ENCODE measurements around the gene GNAT3. TPM values are rescaled to one million over a fixed set of nuclear protein-coding genes. Genes with fewer than 3 reads are reported as not detected.

The GNAT3 gene
- total RNA-seq, 1 donor from 2014 or later = not detected

GRCh38 chr7:80439894-80440821, 71.7 kb downstream of the GNAT3 start:
- Histone ChIP-seq H3K36me3 (ENCODE audit: control insufficient read depth, insufficient read depth, low read length) (no peaks in the 10 kb centered on the region), H3K4me3 (ENCODE audit: low read depth, low read length) (no peak overlapping the region), H3K27me3 (ENCODE audit: control insufficient read depth, insufficient read depth, low read length) (no peaks in the 10 kb centered on the region)
- TF ChIP-seq, protein P1, sequence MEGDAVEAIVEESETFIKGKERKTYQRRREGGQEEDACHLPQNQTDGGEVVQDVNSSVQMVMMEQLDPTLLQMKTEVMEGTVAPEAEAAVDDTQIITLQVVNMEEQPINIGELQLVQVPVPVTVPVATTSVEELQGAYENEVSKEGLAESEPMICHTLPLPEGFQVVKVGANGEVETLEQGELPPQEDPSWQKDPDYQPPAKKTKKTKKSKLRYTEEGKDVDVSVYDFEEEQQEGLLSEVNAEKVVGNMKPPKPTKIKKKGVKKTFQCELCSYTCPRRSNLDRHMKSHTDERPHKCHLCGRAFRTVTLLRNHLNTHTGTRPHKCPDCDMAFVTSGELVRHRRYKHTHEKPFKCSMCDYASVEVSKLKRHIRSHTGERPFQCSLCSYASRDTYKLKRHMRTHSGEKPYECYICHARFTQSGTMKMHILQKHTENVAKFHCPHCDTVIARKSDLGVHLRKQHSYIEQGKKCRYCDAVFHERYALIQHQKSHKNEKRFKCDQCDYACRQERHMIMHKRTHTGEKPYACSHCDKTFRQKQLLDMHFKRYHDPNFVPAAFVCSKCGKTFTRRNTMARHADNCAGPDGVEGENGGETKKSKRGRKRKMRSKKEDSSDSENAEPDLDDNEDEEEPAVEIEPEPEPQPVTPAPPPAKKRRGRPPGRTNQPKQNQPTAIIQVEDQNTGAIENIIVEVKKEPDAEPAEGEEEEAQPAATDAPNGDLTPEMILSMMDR (IDR thresholded peaks at IDR 0.05; ENCODE audit: insufficient read depth, low read length, poor library complexity, severe bottlenecking) = no peak
- no peak for DNase-seq (ENCODE audit: low read depth)

DNA sequence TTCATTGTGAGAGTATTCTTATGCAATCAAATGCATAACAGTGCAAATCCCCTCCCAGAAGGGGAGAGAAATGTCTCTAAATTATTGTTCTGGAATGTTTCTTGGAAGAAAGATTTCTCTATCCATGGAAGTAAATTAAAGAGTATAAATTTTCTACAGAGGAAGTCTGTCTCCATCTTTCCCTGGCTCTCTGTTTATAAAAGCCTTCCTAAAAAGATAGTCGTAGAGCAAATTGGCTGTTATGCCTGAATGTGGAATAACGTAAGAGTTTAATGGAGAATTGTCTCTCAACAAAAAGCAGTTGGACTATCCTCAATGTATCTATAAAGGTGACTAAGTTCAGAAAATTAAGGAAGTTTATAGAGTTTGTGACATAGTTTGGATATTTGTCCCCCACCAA, 76.3 kb downstream of the GNAT3 start:
- TF ChIP-seq, protein P1 (IDR thresholded peaks at IDR 0.05; ENCODE audit: insufficient read depth, low read length, poor library complexity, severe bottlenecking) = no peak

DNA sequence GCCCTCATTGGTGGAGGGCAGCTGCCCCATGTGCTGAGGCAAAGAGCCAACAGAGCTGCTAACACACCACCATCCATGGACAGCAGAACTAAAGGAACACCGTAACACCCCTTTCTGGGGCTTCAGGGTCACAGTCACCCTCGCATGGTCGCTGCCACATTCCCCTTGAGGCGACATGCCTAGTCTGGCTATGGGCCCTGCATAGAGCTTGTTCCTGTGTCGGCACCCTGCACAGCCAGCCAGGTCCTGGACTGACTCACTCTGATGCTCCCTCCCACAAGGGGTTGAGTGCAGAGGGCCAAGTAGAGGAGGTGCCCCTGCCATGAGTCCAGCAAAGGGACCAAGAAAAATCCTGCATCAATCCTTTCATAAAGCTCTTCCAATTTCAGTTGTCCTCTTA, 77.8 kb downstream of the GNAT3 start:
- TF ChIP-seq, protein P1 (IDR thresholded peaks at IDR 0.05; ENCODE audit: insufficient read depth, low read length, poor library complexity, severe bottlenecking) = no peak
- Histone ChIP-seq H3K4me3 (ENCODE audit: low read depth, low read length) (no peak overlapping the region), H3K27me3 (ENCODE audit: control insufficient read depth, insufficient read depth, low read length) (no peaks in the 10 kb centered on the region), H3K36me3 (ENCODE audit: control insufficient read depth, insufficient read depth, low read length) (no peaks in the 10 kb centered on the region)
- DNase-seq (ENCODE audit: low read depth) = no peak

More for the DNA sequence above, 76.3 kb downstream of the GNAT3 start:
- Histone ChIP-seq H3K27me3 (ENCODE audit: control insufficient read depth, insufficient read depth, low read length) (no peaks in the 10 kb centered on the region), H3K4me3 (ENCODE audit: low read depth, low read length) (no peak overlapping the region), H3K36me3 (ENCODE audit: control insufficient read depth, insufficient read depth, low read length) (no peaks in the 10 kb centered on the region)
- no peak for DNase-seq (ENCODE audit: low read depth)

DNA sequence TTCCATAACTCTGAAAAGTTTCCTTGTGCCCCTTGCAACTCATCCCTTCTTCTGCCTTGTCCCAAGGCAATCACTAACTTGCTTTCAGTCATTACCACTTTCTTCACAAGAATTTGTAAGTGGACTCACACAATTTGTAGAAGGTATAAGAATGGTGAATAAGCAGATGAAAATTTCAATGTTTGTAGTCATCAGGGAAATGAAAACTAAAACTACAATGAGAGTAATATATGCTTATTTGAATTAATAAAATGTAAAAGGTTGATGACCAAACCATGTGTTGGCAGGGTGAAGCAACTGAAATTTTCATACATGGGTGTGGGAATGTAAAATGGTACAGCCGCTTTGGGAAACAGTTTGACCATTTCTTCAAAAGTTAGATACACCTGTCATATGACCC, 79.7 kb downstream of the GNAT3 start:
- Histone ChIP-seq H3K4me3 (ENCODE audit: low read depth, low read length) (no peak overlapping the region), H3K36me3 (ENCODE audit: control insufficient read depth, insufficient read depth, low read length) (no peaks in the 10 kb centered on the region), H3K27me3 (ENCODE audit: control insufficient read depth, insufficient read depth, low read length) (no peaks in the 10 kb centered on the region)
- TF ChIP-seq, protein P1 (IDR thresholded peaks at IDR 0.05; ENCODE audit: insufficient read depth, low read length, poor library complexity, severe bottlenecking) = no peak
- DNase-seq (ENCODE audit: low read depth) = no peak

- H3K27me3 ChIP-seq (ENCODE audit: control insufficient read depth, insufficient read depth, low read length) = no peaks in the 10 kb centered on the region
- H3K4me3 ChIP-seq (ENCODE audit: low read depth, low read length) = no peak overlapping the region
- TF ChIP-seq, protein P1 (IDR thresholded peaks at IDR 0.05; ENCODE audit: insufficient read depth, low read length, poor library complexity, severe bottlenecking) = no peak
- DNase-seq (ENCODE audit: low read depth) = no peak
- H3K36me3 ChIP-seq (ENCODE audit: control insufficient read depth, insufficient read depth, low read length) = no peaks in the 10 kb centered on the region
Observed at GRCh38 chr7:80429181-80429580, 82.7 kb downstream of the GNAT3 start.

Measured in kidney epithelial cell (primary cell).